ENCODE results near the gene TBC1D22A. TPM values are rescaled to one million over a fixed set of nuclear protein-coding genes. Genes with fewer than 3 reads are reported as not detected.

Gene TBC1D22A
- total RNA-seq, 4 donors from 2014 or later = 18.8 to 25.2 (median 23.1) TPM

- in situ Hi-C loops (cut with MboI; ENCODE audit: low sequenced_read_pairs in 4 of 4) = loop anchor here in 1 of 4 donors (10.0 kb wide), 1 partner anchor 239 kb away; no protein-coding TSS in a partner anchor
- ATAC-seq = no peak
These were observed 41.5 kb downstream of the TBC1D22A start for GRCh38 chr22:46803936-46804335.

GRCh38 chr22:46806794-46807193 lies 44.3 kb downstream of the TBC1D22A start:
- TF ChIP-seq POLR2A (IDR thresholded peaks at IDR 0.05) (no peak), CTCF (IDR thresholded peaks at IDR 0.05 in 4 of 5, conservative IDR thresholded peaks at IDR 0.05 in 1 of 5) (no peak)
- intact Hi-C loops (cut with DNase I; ENCODE audit: low total_unique reads) = no loop called here

More at GRCh38 chr22:46803936-46804335, 41.5 kb downstream of the TBC1D22A start:
- Histone ChIP-seq H3K27me3 (no peaks in the 10 kb centered on the region), H3K36me3 (peaks cover 0 to 23% of the 10 kb centered on the region in 2 donors), H3K27ac (no peak overlapping the region), H3K9me3 (no peaks in the 10 kb centered on the region), H3K4me1 (peaks cover 0 to 4% of the 10 kb centered on the region in 2 donors), H3K4me3 (no peak overlapping the region)
- DNase-seq = no peak
- TF ChIP-seq POLR2A (IDR thresholded peaks at IDR 0.05) = no peak
- TF ChIP-seq CTCF (IDR thresholded peaks at IDR 0.05 in 4 of 5, conservative IDR thresholded peaks at IDR 0.05 in 1 of 5) = no peak
- intact Hi-C loops (cut with DNase I; ENCODE audit: low total_unique reads) = loop anchor here (1.0 to 2.0 kb wide), 2 partner anchors 65 to 239 kb away; no protein-coding TSS in a partner anchor

GRCh38 chr22:46807458-46807857 lies 45.0 kb downstream of the TBC1D22A start:
- H3K27me3 ChIP-seq = no peaks in the 10 kb centered on the region
- H3K36me3 ChIP-seq = no peaks in the 10 kb centered on the region
- H3K4me1 ChIP-seq = peaks cover 0 to 4% of the 10 kb centered on the region in 2 donors
- DNase-seq (no peak), ATAC-seq (no peak)
- no peak overlapping the region for H3K4me3 ChIP-seq
- no peaks in the 10 kb centered on the region for H3K9me3 ChIP-seq
- in situ Hi-C loops (cut with MboI; ENCODE audit: low sequenced_read_pairs in 4 of 4) (loop anchor here in 1 of 4 donors (10.0 kb wide), 1 partner anchor 243 kb away; no protein-coding TSS in a partner anchor), intact Hi-C loops (cut with DNase I; ENCODE audit: low total_unique reads) (no loop called here)
- TF ChIP-seq CTCF (IDR thresholded peaks at IDR 0.05 in 4 of 5, conservative IDR thresholded peaks at IDR 0.05 in 1 of 5) (no peak), POLR2A (IDR thresholded peaks at IDR 0.05) (no peak)
- no peak overlapping the region for H3K27ac ChIP-seq

More at GRCh38 chr22:46806794-46807193, 44.3 kb downstream of the TBC1D22A start:
- peaks cover 0 to 5% of the 10 kb centered on the region in 2 donors for H3K36me3 ChIP-seq
- DNase-seq (no peak), ATAC-seq (no peak)
- H3K27ac ChIP-seq = no peak overlapping the region
- no peak overlapping the region for H3K4me3 ChIP-seq
- H3K27me3 ChIP-seq = no peaks in the 10 kb centered on the region
- in situ Hi-C loops (cut with MboI; ENCODE audit: low sequenced_read_pairs in 4 of 4) = loop anchor here in 1 of 4 donors (10.0 kb wide), 1 partner anchor 242 kb away; no protein-coding TSS in a partner anchor
- H3K4me1 ChIP-seq = peaks cover 0 to 4% of the 10 kb centered on the region in 2 donors
- no peaks in the 10 kb centered on the region for H3K9me3 ChIP-seq

GRCh38 chr22:46809153-46809885 lies 46.9 kb downstream of the TBC1D22A start:
- in situ Hi-C loops (cut with MboI; ENCODE audit: low sequenced_read_pairs in 4 of 4) (loop anchor here in 1 of 4 donors (10.0 kb wide), 1 partner anchor 245 kb away; no protein-coding TSS in a partner anchor), intact Hi-C loops (cut with DNase I; ENCODE audit: low total_unique reads) (no loop called here)
- H3K27me3 ChIP-seq = no peaks in the 10 kb centered on the region
- no peaks in the 10 kb centered on the region for H3K36me3 ChIP-seq
- H3K27ac ChIP-seq = no peak overlapping the region
- H3K9me3 ChIP-seq = no peaks in the 10 kb centered on the region
- DNase-seq = no peak
- no peak overlapping the region for H3K4me3 ChIP-seq
- TF ChIP-seq CTCF (IDR thresholded peaks at IDR 0.05 in 4 of 5, conservative IDR thresholded peaks at IDR 0.05 in 1 of 5) (no peak), POLR2A (IDR thresholded peaks at IDR 0.05) (no peak)
- no peak for ATAC-seq
- H3K4me1 ChIP-seq = no peaks in the 10 kb centered on the region

Data from gastrocnemius medialis (tissue), 4 donors.